Nephron (organoid): ENCODE data around the gene DCAF4.
"Not testable (repeated sequence)": the region's sequence is repeated elsewhere in the genome, so short reads cannot be mapped to it uniquely, and the experiment has no call there.

ENCODE experiments used
- H3K27ac Mint-ChIP-seq, 3 experiments: 2 replicates each; pipeline ENCODE4 v1.8.0; 2020; ENCODE audit warnings: mixed read lengths in 3 of 3, mild to moderate bottlenecking in 2 of 3, moderate library complexity in 1 of 3
- H3K27me3 Mint-ChIP-seq: 2 replicates; pipeline ENCODE4 v1.8.0; 2021; ENCODE audit warnings: low read depth, mild to moderate bottlenecking, moderate library complexity, mixed read lengths
- H3K36me3 Mint-ChIP-seq: 2 replicates; pipeline ENCODE4 v1.8.0; 2020; ENCODE audit warnings: low read depth, mixed read lengths
- H3K4me1 Mint-ChIP-seq: 2 replicates; pipeline ENCODE4 v1.8.0; 2020; ENCODE audit warnings: mixed read lengths
- H3K4me3 Mint-ChIP-seq, 3 experiments: 2 replicates each; pipeline ENCODE4 v1.8.0; 2020; ENCODE audit warnings: mild to moderate bottlenecking in 3 of 3, mixed read lengths in 3 of 3, moderate library complexity in 2 of 3
- H3K9me3 Mint-ChIP-seq: 2 replicates; pipeline ENCODE4 v1.8.0; 2020; ENCODE audit warnings: mixed read lengths
- CTCF ChIP-seq, 3 experiments: fragments of 200-600 bp; sonication (generic); IDR thresholded peaks; one replicate each; pipeline ENCODE4 v1.5.0; 2021; ENCODE audit warnings: antibody characterized with exemption in 3 of 3; ENCODE audit not compliant: unreplicated experiment in 3 of 3

Gene DCAF4

GRCh38 chr14:72958548-72958947 lies 32.3 kb downstream of the DCAF4 start:
- no peak overlapping the region for H3K4me3 Mint-ChIP-seq
- H3K27ac Mint-ChIP-seq: no peak overlapping the region
- H3K36me3 Mint-ChIP-seq: peaks cover 60% of the 10 kb centered on the region
- H3K27me3 Mint-ChIP-seq: no peaks in the 10 kb centered on the region
- H3K9me3 Mint-ChIP-seq: no peaks in the 10 kb centered on the region
- TF ChIP-seq CTCF (IDR thresholded peaks at IDR 0.05; ENCODE audit: unreplicated experiment in 3 of 3): no peak
- peaks cover 4% of the 10 kb centered on the region for H3K4me1 Mint-ChIP-seq

- H3K9me3 Mint-ChIP-seq, H3K4me3 Mint-ChIP-seq, H3K27me3 Mint-ChIP-seq, H3K27ac Mint-ChIP-seq, H3K4me1 Mint-ChIP-seq: not testable (repeated sequence)
- peaks cover 45% of the 10 kb centered on the region for H3K36me3 Mint-ChIP-seq
These were observed 34.8 kb downstream of the DCAF4 start for GRCh38 chr14:72961016-72961415.

GRCh38 chr14:72961579-72962335 lies 35.5 kb downstream of the DCAF4 start:
- Mint-ChIP-seq H3K9me3 (no peaks in the 10 kb centered on the region), H3K36me3 (peaks cover 38% of the 10 kb centered on the region), H3K27ac (no peak overlapping the region), H3K27me3 (no peaks in the 10 kb centered on the region), H3K4me3 (no peak overlapping the region), H3K4me1 (peaks cover 4% of the 10 kb centered on the region)
- no peak for TF ChIP-seq CTCF (IDR thresholded peaks at IDR 0.05; ENCODE audit: unreplicated experiment in 3 of 3)

- not testable (repeated sequence) for H3K4me3 Mint-ChIP-seq, H3K9me3 Mint-ChIP-seq, H3K27me3 Mint-ChIP-seq, H3K4me1 Mint-ChIP-seq, H3K27ac Mint-ChIP-seq
- peaks cover 43% of the 10 kb centered on the region for H3K36me3 Mint-ChIP-seq
These were observed 36.1 kb downstream of the DCAF4 start for GRCh38 chr14:72962336-72962754.

- TF ChIP-seq CTCF (IDR thresholded peaks at IDR 0.05; ENCODE audit: unreplicated experiment in 3 of 3): no peak
- Mint-ChIP-seq H3K4me3 (no peak overlapping the region), H3K27me3 (no peaks in the 10 kb centered on the region), H3K36me3 (peaks cover 43% of the 10 kb centered on the region), H3K27ac (no peak overlapping the region), H3K9me3 (no peaks in the 10 kb centered on the region), H3K4me1 (peaks cover 4% of the 10 kb centered on the region)
These were observed 36.6 kb downstream of the DCAF4 start for GRCh38 chr14:72962829-72963312.

- H3K4me3 Mint-ChIP-seq: no peak overlapping the region
- H3K27me3 Mint-ChIP-seq: no peaks in the 10 kb centered on the region
- H3K4me1 Mint-ChIP-seq: peaks cover 4% of the 10 kb centered on the region
- H3K36me3 Mint-ChIP-seq: peaks cover 45% of the 10 kb centered on the region
- no peak overlapping the region for H3K27ac Mint-ChIP-seq
- no peaks in the 10 kb centered on the region for H3K9me3 Mint-ChIP-seq
- TF ChIP-seq CTCF (IDR thresholded peaks at IDR 0.05; ENCODE audit: unreplicated experiment in 3 of 3): no peak
These were observed 39.0 kb downstream of the DCAF4 start for GRCh38 chr14:72965249-72965648.

GRCh38 chr14:72966038-72966437 lies 39.8 kb downstream of the DCAF4 start:
- Mint-ChIP-seq H3K27ac (no peak overlapping the region), H3K9me3 (no peaks in the 10 kb centered on the region), H3K27me3 (no peaks in the 10 kb centered on the region), H3K36me3 (peaks cover 43% of the 10 kb centered on the region), H3K4me3 (no peak overlapping the region), H3K4me1 (peaks cover 4% of the 10 kb centered on the region)
- no peak for TF ChIP-seq CTCF (IDR thresholded peaks at IDR 0.05; ENCODE audit: unreplicated experiment in 3 of 3)
